Fibroblast of upper back skin (primary cell): ENCODE measurements around the gene RNF144A.

Experiments
- DNase-seq: peaks from one replicate; pipeline ENCODE4 v3.0.0-alpha.2; 2013

Gene RNF144A

DNA sequence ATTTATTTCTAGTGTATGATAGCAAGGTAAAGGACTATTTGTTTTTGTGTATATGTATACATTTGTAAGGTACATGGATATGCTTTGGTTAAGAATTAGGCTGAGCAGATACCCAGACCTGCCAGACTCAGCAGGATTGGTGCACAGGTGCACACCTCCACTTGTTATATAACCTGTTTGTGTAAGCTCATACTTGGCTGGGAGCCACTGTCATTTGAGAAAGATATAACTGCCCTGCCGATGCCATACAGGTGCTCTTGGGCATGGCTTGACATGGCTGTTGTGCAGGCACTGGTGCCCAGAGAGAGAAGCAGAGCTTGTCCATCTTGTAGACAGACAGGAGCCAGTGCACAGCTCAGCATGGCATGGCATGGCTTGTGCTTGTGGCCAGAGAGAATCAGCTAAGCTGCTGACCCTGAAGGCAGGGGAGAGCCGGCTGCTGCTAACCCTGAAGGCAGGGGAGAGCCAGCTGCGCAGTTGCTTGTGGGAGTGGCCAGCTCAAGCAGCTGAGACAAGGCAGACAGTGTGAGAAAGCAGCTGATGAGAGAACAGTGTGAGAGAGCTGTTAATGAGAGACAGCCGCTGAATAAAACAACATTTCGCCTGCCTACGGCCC, 136.5 kb downstream of the RNF144A start:
- no peak for DNase-seq

DNA sequence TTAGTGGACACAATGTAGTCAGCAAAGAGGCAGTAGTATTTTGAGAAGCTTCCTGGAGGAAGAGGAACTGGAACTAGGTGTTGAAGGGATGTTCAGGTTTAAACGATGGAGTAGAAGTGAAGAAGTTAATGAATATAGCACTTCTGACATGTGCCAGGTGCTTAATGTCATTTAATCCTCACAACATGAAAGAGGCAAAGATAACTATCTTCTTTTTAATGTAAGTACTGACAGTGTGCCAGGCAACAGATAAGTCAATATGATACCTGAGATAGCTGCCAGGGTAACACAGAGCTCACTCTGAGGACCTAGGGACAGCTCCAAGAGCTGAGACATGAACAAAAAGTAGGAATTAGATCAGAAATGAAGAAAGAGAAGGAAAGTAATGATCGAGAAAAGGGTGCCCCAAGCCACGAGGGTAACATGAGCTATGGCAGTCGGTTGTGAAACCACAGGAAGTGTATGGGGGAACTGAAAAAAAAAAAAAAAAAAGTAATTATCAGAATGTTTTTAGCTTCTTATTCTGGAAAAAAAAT, 140.7 kb downstream of the RNF144A start:
- no peak for DNase-seq

DNA sequence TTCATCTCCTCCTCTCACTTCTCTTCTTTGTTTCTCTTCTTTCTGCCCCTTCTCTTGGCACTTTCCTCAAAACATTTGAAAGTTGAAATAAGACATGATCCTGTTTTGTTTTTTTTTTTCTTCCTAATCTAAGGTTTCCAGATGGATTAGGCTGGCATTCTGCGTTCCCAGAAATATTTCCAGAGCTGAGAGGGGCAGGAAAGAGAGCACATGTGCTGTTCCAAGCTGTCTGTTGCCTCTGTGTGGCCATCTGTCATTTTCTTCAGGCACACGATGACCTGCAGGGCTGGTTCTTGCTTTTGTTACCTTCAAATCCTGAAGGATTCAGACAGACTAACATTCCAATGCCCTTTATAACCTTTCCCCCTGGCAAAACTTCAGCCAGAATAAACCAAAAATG, 142.9 kb downstream of the RNF144A start:
- no peak for DNase-seq

DNA sequence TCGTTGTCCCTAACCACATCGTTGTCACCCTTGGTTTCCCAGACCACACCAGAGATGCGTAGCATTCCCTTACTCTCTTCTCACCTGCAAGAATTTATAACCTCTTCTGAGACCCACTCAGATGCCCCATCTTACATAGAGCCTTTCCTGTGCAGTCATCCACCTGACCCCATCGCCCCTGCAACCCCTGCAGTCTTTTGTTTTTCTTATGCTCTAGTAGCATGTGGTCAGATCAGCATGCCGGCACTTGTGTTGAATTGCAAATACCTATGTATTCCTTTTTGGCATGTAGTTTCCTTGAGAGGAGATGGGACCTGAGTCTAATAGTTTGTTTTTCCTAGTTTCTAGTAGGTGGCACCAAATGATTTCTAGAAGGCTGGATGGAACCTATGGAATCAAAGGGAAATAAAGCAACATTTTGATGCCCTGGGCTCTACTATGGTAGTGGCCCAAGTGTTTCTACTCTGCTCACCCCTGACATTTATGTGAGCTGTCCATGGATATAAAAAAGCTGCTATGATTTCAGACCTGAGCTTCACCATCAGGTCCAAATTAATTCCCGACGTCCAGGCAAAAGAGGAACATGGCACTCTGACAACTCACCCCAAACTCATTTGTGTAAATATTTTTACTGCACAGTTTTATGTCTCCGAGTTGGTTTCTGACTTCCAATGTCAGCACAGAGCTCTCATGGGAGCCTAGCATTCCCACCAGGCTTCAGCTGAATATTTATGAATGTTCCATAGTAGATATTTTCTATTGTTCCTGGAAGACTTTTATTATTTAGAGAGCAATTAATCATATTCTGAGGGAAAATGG, 143.6 kb downstream of the RNF144A start:
- DNase-seq: no peak

DNA sequence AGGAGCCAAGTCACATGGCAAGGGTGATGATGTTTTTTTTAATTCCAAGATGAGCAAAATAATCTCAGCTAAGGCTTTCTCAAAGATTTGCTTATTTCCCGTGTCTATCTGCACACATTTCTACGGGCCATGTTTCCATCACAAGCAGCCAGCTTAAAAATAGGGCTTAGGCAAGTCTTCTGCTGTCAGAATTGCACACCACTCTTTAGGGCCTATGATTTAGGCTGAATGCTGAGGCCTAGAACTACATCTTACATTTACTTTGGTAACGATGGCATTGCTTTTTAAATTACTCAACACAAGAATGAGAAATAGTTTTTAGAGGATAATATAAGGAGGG, 144.2 kb downstream of the RNF144A start:
- DNase-seq: no peak

DNA sequence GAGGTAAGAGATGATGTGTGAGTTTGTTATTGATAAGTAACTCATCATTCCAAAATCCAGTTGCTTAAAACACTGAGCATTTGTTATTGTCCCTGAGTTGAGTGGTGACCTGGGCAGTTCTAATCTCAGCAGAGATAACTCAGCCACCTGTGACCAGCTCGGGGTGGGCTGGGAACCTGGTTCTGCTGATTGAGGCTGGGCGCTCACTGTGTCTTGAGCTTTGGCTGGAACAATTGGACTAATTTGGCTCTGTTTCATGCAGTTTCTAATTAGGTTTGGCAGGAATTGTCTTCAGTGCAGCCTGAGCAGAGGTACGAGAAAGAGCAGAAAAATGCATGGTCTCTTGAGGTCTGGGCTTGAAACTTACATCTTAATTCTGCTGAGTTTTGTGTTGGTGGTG, 144.7 kb downstream of the RNF144A start:
- DNase-seq: no peak

DNA sequence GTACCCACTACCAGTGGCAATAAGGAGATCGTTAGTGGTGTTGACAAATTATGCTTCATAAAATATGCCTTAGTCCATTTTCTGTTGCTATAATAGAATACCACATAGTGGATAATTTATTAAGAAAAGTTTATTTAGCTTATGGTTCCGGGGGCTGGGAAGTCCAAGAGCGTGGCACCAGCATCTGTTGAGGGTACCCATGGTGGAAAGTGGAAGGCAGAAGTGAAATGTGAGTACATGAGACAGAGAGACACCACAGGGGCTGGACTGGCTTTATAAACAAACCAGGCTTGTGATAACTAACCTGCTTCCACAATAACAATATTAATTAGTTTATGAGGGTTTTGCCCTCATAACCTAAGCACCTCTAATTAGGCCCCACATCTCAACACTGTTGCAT, 146.6 kb downstream of the RNF144A start:
- DNase-seq: no peak

DNA sequence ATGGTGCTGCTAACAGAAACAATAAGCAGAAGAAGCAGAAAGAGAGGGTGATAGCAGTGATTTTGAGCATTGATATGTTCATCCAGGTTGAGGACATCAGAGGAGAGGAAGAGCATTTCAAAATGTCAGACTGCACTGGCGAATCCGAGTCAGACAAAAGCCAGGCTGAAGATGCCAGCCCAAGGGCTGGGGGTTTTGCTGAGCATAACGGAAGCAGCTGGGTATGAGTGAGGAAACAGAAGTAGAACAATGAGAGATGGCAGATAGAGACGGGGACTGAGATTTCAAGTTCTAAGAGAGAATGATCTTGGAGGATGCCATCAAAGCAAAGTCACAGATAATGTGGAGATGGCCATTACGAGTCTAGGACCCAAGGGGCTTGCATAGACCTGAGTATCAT, 151.2 kb downstream of the RNF144A start:
- DNase-seq: no peak

DNA sequence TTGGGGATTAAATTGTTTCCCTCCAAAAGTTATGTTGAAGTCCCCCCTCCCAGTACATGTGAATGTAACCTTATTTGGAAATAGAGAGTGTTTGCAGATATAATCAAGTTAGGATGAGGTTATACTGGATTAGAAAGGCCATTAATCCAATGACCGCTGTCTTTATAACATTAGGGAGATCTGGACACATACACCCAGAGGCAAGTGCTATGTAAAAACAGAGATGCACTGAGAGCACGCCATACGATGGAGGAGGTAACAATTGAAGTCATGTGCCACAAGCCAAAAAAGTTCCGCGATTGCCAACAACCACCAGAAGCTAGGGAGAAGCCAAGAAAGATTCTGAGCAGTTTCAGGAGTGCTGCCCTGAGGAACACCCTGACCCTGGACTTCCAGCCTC, 153.3 kb downstream of the RNF144A start:
- DNase-seq: no peak

DNA sequence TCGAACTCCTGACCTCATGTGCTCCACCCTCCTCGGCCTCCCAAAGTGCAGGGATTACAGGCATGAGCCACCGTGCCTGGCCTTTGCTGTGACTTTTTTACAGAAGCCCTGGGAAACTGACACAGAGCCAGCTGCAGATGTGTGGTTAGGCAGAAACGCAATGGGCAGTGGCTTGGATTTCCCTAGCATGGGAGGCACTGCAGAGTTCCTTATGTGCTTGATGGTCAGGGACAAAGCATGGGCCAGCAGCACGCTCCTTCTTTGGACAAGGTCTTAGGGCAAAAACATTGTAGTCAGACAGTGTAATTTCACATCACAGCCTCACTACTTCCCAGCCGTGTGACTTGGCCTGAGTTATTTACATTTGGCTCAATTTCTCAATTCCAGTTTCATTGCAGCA, 153.9 kb downstream of the RNF144A start:
- no peak for DNase-seq

DNA sequence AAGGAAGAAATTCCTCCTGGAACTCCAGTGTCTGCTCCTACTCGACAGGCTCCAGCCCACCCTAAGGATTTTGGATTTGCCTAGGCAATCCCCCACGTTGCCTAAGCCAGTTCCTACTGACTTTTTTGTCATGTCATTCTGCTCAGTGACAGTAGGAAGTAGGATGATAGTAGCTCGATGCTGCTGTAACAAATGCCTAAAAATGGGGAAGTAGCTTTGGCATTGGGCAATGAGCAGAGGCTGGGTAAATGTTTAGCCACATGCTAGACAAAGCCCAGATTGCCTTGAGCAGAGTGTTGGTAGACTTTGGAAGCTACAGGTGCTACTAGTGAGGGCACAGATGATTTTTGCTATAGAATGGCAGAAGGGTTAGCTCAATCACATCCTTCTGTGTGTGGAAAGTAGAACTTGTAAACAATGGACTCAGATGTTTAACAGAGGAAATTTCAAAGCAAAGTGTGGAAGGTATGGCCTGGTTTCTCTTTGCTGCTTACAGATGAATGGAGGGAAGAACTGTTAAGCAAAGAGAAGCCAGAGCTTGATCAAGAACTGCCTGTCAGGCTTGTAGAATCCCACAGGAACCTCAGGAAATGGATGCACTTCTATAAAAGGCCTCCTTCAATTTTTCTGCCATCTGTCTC, 154.8 kb downstream of the RNF144A start:
- DNase-seq: no peak

DNA sequence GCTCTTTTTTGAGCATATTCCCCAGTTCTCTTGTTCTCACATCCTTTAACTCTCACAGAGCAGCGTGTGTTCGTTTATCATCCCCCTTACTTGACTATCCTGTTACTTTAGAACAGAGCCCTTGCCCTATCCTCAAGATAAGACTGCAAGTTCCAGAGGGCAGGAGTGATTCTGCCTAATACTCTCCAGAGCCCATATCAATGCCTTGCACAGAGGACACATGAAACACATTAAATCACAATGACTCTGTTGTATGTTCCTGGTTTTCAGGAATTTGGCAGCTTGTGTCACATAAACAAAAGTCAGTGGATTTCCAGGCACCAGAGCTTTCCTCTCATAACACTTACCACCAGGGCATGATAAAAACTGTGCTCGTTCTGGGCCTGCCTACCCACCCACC, 156.7 kb downstream of the RNF144A start:
- DNase-seq: no peak

DNA sequence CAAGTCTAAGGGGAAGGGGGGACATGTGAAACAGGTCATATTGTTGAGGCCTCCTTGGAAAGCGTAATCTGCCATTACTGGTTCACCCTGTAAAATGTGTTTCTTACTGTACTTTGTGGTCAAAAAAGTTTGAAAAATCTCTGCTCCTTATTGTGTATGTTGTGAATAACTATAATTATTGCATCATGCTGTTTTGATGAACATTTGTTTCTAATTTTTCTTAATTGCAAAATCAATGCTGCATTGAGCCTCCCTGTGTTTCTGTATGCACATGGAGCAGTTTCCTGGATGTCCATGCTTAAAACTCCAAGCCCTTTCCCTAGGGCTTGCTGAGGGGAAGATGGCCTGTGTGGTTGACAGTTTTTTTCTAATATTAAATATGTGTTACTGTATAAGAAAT, 158.6 kb downstream of the RNF144A start:
- no peak for DNase-seq

DNA sequence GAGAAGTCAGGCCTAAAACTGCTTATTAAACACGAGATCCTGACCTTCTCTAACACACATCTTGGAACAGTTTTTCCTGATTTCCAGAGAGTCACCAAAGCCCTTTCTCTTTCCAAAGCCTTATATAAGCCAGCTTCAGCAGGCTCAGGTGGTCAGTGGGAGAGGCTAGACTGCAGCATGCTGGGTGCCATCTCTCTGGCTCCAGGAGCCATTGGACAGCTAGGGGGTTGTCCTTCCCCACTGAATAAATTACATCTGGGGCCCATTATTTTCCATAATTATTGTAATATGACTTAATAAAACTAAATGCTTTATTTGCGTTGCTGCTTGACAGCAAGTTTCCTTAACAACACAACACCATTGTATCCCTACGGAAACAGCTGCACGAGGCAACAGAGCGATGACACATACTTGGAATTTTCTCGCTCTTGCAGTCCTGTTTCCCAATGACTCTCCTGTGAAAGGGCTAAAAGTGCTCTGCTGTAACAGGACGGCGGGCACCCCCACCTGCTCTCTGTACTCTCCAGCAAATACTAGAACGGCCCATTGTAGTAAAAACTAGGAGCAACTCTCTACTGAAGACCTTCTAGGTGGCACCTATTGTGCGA, 160.6 kb downstream of the RNF144A start:
- peak; percentile 41 for DNase-seq

DNA sequence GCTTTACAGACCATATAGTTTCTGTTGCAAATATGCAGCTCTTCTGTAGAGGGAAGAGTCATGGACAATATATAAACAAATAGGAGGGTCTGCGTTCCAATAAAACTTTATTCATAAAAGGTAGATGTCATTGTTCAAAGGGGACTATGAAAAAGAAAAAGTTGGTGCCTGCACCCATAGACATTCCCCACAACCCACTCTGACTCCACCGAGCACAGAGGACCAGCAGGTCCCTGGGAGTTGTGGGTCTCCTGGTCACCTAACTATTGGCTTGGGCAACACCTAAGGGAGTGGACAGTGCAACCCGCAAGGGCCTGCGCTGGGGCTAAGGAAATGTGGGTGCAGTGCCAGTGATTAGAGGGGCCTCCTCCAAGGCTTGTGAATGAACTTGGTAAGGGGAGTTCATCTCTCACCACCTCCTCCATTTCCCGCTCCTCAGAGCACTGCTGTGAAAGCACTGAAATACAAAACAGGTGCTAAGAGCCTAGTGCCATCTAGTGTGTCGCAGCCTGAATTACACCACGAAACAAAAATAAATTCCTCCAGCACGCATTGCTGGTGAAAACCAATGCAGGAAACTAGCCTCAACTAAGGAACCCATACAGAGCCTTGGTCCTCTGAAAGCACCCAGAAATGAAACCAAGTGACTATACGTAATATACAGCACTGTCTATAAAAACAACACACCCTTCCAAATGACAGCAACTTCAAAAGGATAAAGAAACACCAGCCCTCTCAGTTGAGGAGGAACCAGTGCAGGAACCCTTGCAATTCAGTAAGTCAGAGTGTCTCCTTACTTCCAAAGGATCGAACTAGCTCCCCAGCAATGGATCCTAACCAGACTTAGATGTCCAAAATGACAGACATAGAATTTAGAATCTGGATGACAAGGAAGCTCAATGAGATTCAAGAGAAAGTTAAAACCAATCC, 166.6 kb downstream of the RNF144A start:
- DNase-seq: no peak

DNA sequence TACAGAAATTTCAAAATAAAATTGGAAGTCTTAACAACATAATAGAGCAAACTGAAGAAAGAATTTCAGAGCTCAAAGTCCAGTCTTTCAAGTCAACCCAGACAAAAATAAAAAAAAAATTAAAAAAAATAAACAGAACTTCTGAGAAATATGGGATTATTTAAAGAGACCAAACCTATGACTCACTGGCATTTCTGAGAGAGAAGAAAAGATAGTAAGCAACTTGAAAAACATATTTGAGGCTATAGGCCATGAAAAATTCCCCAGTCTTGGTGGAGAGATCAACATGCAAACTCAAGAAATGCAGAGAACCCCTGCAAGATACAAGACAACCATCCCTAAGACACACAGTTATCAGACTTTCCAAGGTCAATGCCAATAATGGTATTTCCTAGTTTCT, 167.4 kb downstream of the RNF144A start:
- DNase-seq: no peak

DNA sequence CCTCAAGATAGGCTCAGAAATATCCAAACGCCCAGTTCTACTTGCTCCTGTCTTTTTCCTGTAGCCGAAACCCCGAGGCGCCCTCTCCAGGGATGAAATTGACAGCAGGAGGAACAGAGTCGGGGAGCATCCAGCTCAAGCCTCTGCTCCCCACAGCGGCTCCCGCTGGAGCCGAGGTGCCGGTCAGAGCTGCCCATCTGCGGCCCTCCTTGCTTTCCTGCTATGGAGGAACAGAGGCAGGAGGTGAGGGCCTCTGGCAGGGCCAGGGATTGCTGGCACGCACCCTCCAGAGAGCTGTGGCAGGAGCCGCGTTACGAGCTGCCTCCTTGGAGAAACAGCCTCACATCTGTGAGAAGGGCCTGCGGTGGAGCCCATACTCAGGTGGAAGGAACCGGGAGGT, 172.1 kb downstream of the RNF144A start:
- no peak for DNase-seq

DNA sequence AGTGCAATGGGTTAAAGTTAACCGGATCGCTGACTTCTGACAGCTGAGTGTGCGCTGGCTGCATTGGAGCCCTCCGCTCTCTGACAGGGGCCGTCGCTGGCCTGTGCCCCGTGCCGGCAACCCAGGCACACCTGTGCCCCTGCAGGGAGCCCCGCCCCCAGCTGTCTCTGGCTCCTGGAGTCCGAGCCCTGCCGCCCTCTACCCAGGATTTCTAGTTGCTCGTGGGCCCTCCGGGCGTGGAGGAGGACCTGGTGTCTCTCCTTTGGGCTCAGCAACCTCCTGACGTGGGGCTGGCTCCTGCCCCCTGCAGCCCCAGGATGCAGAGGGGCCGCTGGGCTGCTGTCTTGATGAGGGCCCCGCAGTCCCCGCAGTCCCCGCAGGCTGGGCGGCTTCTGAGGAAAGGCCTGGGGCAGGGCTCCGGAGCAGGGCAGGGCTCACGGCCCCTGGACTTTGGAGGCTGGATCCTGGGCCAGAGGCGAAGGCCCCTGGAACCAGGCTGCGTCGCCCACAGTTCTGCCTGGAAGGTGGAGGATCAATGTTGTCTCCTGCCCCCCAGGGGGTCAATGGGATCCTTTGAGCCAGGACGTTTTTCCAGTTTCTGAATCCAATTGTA, 172.8 kb downstream of the RNF144A start:
- DNase-seq: no peak

DNA sequence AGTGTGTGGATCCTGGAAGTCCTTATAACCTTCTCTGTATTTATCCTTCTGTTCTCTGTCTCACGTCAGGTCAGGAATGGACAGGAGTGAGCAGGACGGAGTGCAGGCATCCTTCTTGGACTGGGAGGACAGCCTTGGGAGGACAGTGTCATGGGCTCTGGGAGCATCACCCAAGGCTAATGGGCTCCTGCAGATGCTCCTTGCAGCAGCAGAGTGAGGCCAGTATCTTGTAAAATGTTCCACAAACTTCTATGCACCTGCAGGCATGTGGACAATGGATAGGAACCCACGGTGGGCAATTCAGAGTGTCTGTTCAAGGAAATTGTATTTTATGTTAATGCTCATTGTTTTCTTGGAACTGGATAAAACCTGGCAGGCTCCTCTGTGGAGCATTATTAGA, 176.2 kb downstream of the RNF144A start:
- no peak for DNase-seq
